DND-41 (cell line): ENCODE data around the gene ZXDC.
A peak's percentile ranks its signal among the peaks of the same experiment; 100 is the strongest.

ENCODE experiments used
- ATAC-seq: fragments of 200-7000 bp; cut with Tn5 transposase; 3 replicates; pipeline ENCODE4 v1.9.1; 2021; ENCODE audit warnings: low read depth; ENCODE audit not compliant: insufficient read depth
- DNase-seq: peaks from one replicate; pipeline ENCODE4 v3.0.0-alpha.2; 2020
- H2AFZ ChIP-seq: 2 replicates; pipeline ENCODE4 v1.6.0; 2012; ENCODE audit warnings: low read depth, low read length
- H3K27ac ChIP-seq: 2 replicates; pipeline ENCODE4 v1.5.1; 2012; ENCODE audit warnings: low read length, inconsistent platforms
- H3K27me3 ChIP-seq: fragments of 200-600 bp; sonication (generic); 2 replicates; pipeline ENCODE4 v1.6.0; 2012; ENCODE audit warnings: low read length, mild to moderate bottlenecking, inconsistent platforms; ENCODE audit not compliant: insufficient read depth, poor library complexity
- H3K36me3 ChIP-seq: 2 replicates; pipeline ENCODE4 v1.5.1; 2012; ENCODE audit warnings: low read length, inconsistent platforms; ENCODE audit not compliant: insufficient read depth
- H3K4me1 ChIP-seq: 2 replicates; pipeline ENCODE4 v1.5.1; 2012; ENCODE audit warnings: mild to moderate bottlenecking, low read length; ENCODE audit not compliant: insufficient read depth
- H3K4me2 ChIP-seq: 2 replicates; pipeline ENCODE4 v1.6.0; 2012; ENCODE audit warnings: mild to moderate bottlenecking, moderate library complexity, low read length, inconsistent platforms; ENCODE audit not compliant: insufficient read depth
- H3K4me3 ChIP-seq, 2 experiments: fragments of 200-600 bp in 1 of 2; shearing (Covaris generic) in 1 of 2; 2 replicates each; pipeline ENCODE4 v1.5.1; 2012 to 2016; ENCODE audit warnings: inconsistent platforms in 2 of 2, low read length in 2 of 2, mild to moderate bottlenecking in 2 of 2, low read depth in 1 of 2, moderate library complexity in 1 of 2
- H3K79me2 ChIP-seq: 2 replicates; pipeline ENCODE4 v1.6.0; 2012; ENCODE audit warnings: low read length, inconsistent platforms; ENCODE audit not compliant: insufficient read depth
- H3K9ac ChIP-seq: 2 replicates; pipeline ENCODE4 v1.6.0; 2012; ENCODE audit warnings: low read depth, mild to moderate bottlenecking, inconsistent platforms, low read length, moderate library complexity
- H3K9me3 ChIP-seq: 2 replicates; pipeline ENCODE4 v1.5.1; 2012; ENCODE audit warnings: low read length, moderate library complexity, mild to moderate bottlenecking, inconsistent platforms; ENCODE audit not compliant: insufficient read depth, severe bottlenecking
- H4K20me1 ChIP-seq: 2 replicates; pipeline ENCODE4 v1.6.0; 2012; ENCODE audit warnings: low read length; ENCODE audit not compliant: insufficient read depth
- EZH2 ChIP-seq: IDR thresholded peaks from 3 replicates; pipeline ENCODE4 v1.6.1; 2012; ENCODE audit warnings: borderline replicate concordance, low read depth, mild to moderate bottlenecking, moderate library complexity, low read length, inconsistent platforms; ENCODE audit not compliant: severe bottlenecking
- TF ChIP-seq, protein P1 (sequence below): IDR thresholded peaks from 2 replicates; pipeline ENCODE4 v1.5.1; 2012; ENCODE audit warnings: borderline replicate concordance, low read length, moderate library complexity, mild to moderate bottlenecking; ENCODE audit not compliant: poor library complexity, severe bottlenecking; ENCODE audit errors: extremely low read depth

ZXDC gene

DNA sequence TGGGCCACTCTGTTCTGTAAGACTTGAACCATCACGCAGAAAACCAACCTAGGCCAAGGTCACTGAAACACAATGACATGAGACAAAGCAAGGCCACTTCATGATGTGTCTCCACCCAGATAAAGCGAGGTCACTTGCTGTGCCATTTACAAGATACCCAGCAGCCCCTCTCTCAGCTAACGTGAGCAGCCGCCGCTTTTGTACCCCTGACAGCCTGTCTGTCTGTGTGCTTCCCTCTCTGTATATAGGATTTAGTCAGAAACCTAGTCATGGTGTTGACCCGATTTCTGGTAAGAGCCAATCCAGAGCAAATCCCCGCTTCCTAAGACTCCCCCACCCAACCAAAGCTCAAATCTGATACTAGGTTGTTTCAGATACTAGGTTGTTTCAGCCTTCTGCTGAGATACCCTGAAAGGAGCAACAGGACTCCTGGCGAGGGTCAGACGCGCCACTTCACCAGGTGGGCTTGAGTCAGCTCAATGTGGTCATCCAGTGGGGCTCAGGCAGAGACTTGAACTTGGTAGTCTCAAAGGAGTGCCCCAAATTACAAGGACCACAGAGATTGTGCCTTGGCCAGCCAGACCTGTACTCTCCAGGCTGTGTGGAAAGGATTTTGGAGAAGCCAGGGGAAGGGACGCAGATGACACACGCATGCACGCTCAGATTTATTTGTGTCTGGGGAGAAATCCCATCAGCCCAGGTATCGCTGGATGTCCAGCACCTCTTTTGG, 3.1 kb upstream of the ZXDC start:
- Histone ChIP-seq H3K79me2 (peaks cover 17% of the 10 kb centered on the region), H3K9me3 (no peaks in the 10 kb centered on the region), H3K4me1 (peaks cover 18% of the 10 kb centered on the region), H4K20me1 (peaks cover 13% of the 10 kb centered on the region), H3K4me3 (no peak overlapping the region), H3K9ac (no peak overlapping the region), H3K36me3 (peaks cover 10% of the 10 kb centered on the region; the same call in 1 of the 2 replicates), H2AFZ (no peak overlapping the region), H3K27me3 (no peaks in the 10 kb centered on the region), H3K4me2 (no peak overlapping the region), H3K27ac (no peak overlapping the region)
- TF ChIP-seq EZH2, result no peak
- TF ChIP-seq, protein P1, sequence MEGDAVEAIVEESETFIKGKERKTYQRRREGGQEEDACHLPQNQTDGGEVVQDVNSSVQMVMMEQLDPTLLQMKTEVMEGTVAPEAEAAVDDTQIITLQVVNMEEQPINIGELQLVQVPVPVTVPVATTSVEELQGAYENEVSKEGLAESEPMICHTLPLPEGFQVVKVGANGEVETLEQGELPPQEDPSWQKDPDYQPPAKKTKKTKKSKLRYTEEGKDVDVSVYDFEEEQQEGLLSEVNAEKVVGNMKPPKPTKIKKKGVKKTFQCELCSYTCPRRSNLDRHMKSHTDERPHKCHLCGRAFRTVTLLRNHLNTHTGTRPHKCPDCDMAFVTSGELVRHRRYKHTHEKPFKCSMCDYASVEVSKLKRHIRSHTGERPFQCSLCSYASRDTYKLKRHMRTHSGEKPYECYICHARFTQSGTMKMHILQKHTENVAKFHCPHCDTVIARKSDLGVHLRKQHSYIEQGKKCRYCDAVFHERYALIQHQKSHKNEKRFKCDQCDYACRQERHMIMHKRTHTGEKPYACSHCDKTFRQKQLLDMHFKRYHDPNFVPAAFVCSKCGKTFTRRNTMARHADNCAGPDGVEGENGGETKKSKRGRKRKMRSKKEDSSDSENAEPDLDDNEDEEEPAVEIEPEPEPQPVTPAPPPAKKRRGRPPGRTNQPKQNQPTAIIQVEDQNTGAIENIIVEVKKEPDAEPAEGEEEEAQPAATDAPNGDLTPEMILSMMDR, result no peak
- DNase-seq (no peak), ATAC-seq (no peak)

DNA sequence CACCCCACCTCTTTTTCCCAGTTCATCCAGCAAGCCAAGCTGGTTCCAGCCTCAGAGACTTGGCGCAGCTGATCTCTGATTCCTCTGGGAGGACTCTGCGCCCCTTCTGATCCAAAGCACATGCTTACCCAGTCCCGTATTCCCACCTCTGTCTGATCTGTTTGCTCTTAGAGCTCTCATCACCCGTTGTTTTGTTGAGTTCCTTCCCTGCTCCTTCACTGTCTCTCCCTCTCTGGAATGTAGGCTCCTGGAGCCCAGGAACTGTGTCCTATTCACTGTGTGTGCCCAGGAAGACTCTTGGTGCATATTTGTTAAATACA, 1.3 kb upstream of the ZXDC start:
- H3K4me2 ChIP-seq, result no peak overlapping the region
- H3K9ac ChIP-seq, result no peak overlapping the region
- peaks cover 25% of the 10 kb centered on the region for H3K36me3 ChIP-seq
- no peak overlapping the region for H3K4me3 ChIP-seq
- no peak overlapping the region for H3K27ac ChIP-seq
- DNase-seq (no peak), ATAC-seq (no peak)
- H4K20me1 ChIP-seq, result peaks cover 30% of the 10 kb centered on the region
- peaks cover 34% of the 10 kb centered on the region for H3K79me2 ChIP-seq
- H3K9me3 ChIP-seq, result no peaks in the 10 kb centered on the region
- H3K4me1 ChIP-seq, result peaks cover 36% of the 10 kb centered on the region
- no peaks in the 10 kb centered on the region for H3K27me3 ChIP-seq
- H2AFZ ChIP-seq, result no peak overlapping the region
- TF ChIP-seq, protein P1, result no peak
- TF ChIP-seq EZH2, result no peak

DNA sequence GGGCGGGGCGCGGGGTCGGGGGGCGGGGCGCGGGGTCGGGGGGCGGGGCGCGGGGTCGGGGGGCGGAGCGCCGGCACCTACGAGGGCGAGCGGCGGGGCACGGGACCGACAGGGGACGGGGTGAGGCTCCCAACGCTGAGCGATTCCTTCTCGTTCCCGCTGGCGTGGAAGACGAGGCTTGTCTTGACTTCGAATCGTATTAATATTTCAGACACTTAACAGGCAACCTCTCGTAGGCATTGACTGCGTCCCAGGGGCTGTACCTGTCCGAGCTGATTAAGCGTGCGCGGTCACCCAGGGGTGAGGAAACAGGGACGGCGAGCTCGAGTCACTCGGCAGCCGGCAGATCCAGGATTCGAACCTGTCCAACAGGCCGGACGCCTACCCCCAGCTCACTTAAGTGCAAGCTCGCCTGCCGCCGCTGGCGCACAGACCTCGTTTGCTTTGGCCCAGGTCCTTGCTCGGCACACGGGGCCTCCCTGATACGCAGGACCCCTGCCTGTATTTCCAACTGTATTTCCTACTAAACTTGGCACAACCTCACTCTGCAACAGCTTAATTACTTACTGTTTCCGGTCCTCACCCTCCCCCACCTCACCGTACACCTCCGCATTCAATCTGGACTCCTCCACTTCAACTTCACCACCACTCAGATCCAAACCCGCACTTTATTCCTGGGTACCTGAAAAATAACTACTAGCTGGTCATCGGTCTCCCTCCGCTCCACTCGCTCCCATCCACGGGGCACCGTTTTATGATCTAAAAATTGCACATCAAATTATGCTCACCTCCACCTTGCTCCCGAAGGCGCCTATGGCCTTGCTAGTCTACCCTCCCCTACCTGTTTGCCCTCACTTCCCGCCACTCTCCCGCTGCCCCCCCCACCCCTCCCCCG, 722 bp upstream of the ZXDC start:
- Histone ChIP-seq H3K36me3 (peaks cover 30% of the 10 kb centered on the region), H3K27me3 (no peaks in the 10 kb centered on the region), H4K20me1 (peaks cover 35% of the 10 kb centered on the region), H3K9me3 (no peaks in the 10 kb centered on the region), H3K27ac (peak overlapping the region; percentile 66; the same call in 1 of the 2 replicates), H2AFZ (peak overlapping the region; percentile 83), H3K79me2 (peaks cover 40% of the 10 kb centered on the region), H3K4me1 (peaks cover 40% of the 10 kb centered on the region), H3K4me2 (peak overlapping the region; percentile 72), H3K4me3 (peak overlapping the region; percentile 9 to 69; a peak in 3 of 4 replicates), H3K9ac (peak overlapping the region; percentile 56)
- ATAC-seq (peak; percentile 53), DNase-seq (no peak)
- TF ChIP-seq EZH2, result no peak
- TF ChIP-seq, protein P1, result no peak
